A673 (cell line): ENCODE data around the gene LTO1.

Experiments used
- EZH2 ChIP-seq: fragments of 200-600 bp; sonication (generic); IDR thresholded peaks from 2 replicates; pipeline ENCODE4 v1.6.1; 2017; ENCODE audit warnings: borderline replicate concordance, low read depth, mild to moderate bottlenecking, mixed read lengths, antibody characterized with exemption, low read length; ENCODE audit not compliant: poor library complexity, severe bottlenecking
- TF ChIP-seq, protein P1 (sequence below): fragments of 300-800, 200-600 bp; sonication (generic); conservative IDR thresholded peaks from 2 replicates; pipeline ENCODE4 v1.5.1; 2017; ENCODE audit warnings: low read depth, mild to moderate bottlenecking, antibody characterized with exemption, low read length, moderate library complexity, mixed read lengths

- TF ChIP-seq, protein P1, sequence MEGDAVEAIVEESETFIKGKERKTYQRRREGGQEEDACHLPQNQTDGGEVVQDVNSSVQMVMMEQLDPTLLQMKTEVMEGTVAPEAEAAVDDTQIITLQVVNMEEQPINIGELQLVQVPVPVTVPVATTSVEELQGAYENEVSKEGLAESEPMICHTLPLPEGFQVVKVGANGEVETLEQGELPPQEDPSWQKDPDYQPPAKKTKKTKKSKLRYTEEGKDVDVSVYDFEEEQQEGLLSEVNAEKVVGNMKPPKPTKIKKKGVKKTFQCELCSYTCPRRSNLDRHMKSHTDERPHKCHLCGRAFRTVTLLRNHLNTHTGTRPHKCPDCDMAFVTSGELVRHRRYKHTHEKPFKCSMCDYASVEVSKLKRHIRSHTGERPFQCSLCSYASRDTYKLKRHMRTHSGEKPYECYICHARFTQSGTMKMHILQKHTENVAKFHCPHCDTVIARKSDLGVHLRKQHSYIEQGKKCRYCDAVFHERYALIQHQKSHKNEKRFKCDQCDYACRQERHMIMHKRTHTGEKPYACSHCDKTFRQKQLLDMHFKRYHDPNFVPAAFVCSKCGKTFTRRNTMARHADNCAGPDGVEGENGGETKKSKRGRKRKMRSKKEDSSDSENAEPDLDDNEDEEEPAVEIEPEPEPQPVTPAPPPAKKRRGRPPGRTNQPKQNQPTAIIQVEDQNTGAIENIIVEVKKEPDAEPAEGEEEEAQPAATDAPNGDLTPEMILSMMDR, result no peak
- no peak for TF ChIP-seq EZH2
These were observed 19.4 kb downstream of the LTO1 start for GRCh38 chr11:69655479-69656428.
